ENCODE measurements around the gene IPO8. TPM values are rescaled to one million over a fixed set of nuclear protein-coding genes. Genes with fewer than 3 reads are reported as not detected.
"Not testable (repeated sequence)": the region's sequence is repeated elsewhere in the genome, so short reads cannot be mapped to it uniquely, and the experiment has no call there.

The IPO8 gene
- total and polyA plus RNA-seq, 2 donors: 16.5 to 17.0 TPM

- H3K9me3 ChIP-seq (ENCODE audit: control insufficient read depth in 2 of 2, insufficient read depth in 1 of 2, low read length in 1 of 2): no peaks in the 10 kb centered on the region
- H3K27ac ChIP-seq (ENCODE audit: low read depth in 1 of 2, low read length in 1 of 2): no peak overlapping the region
- H3K4me3 ChIP-seq (ENCODE audit: low read length in 2 of 2): no peak overlapping the region
- H3K4me1 ChIP-seq (ENCODE audit: control insufficient read depth in 2 of 2, insufficient read depth in 2 of 2, low read length in 2 of 2): no peaks in the 10 kb centered on the region
- H3K36me3 ChIP-seq (ENCODE audit: control insufficient read depth in 2 of 2, insufficient read depth in 2 of 2, low read length in 1 of 2): no peaks in the 10 kb centered on the region
- H3K27me3 ChIP-seq (ENCODE audit: control insufficient read depth in 2 of 2, insufficient read depth in 1 of 2, low read length in 1 of 2): no peaks in the 10 kb centered on the region
- no peak for DNase-seq (ENCODE audit: low read depth in 6 of 9, low spot score in 9 of 9)
Measured at GRCh38 chr12:30603129-30603528, 92.5 kb downstream of the IPO8 start.

DNA sequence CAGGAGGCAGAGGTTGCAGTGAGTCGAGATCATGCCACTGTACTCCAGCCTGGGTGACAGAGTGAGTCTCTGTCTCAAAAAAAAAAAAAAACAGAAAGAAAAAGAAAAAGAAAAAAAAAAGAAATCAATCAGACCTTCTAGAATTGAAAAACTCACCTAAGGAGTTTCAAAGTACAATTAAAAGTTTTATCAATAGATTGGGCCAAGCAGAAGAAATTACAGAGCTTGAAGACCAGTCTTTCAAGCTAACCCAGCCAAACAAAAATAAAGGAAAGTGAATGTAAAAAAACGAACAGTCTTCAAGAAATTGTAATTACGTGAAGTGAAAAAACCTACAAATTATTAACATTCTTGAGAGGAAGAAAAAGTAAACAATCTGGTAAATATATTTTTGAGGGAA, 93.0 kb downstream of the IPO8 start:
- Histone ChIP-seq H3K4me1 (ENCODE audit: control insufficient read depth in 2 of 2, insufficient read depth in 2 of 2, low read length in 2 of 2) (no peaks in the 10 kb centered on the region), H3K36me3 (ENCODE audit: control insufficient read depth in 2 of 2, insufficient read depth in 2 of 2, low read length in 1 of 2) (no peaks in the 10 kb centered on the region), H3K4me3 (ENCODE audit: low read length in 2 of 2) (no peak overlapping the region), H3K9me3 (ENCODE audit: control insufficient read depth in 2 of 2, insufficient read depth in 1 of 2, low read length in 1 of 2) (no peaks in the 10 kb centered on the region), H3K27me3 (ENCODE audit: control insufficient read depth in 2 of 2, insufficient read depth in 1 of 2, low read length in 1 of 2) (no peaks in the 10 kb centered on the region), H3K27ac (ENCODE audit: low read depth in 1 of 2, low read length in 1 of 2) (no peak overlapping the region)
- DNase-seq (ENCODE audit: low read depth in 6 of 9, low spot score in 9 of 9): no peak
- 94% methylated on average over 3 of the region's 3 CpGs for WGBS

DNA sequence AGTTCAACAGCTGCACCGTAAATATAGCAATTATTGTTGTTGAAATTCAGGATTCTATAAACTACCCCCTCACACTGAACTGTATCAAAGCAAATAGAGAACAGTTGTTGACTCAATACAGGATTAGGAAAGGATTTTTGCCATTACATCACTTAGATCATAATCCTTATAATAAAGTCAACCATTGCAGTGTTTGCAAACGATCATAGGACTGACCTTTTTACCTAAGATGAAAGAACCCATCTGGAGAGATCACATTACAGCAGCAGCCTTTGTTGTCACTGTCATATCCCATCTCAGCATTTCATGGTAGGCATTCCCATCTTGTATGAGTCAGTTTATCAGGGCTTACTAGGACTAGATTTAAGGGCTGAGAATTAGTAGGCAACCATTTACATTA, 96.1 kb downstream of the IPO8 start:
- 83% methylated on average over 2 of the region's 2 CpGs for WGBS
- Histone ChIP-seq H3K27me3 (ENCODE audit: control insufficient read depth in 2 of 2, insufficient read depth in 1 of 2, low read length in 1 of 2) (no peaks in the 10 kb centered on the region), H3K36me3 (ENCODE audit: control insufficient read depth in 2 of 2, insufficient read depth in 2 of 2, low read length in 1 of 2) (no peaks in the 10 kb centered on the region), H3K4me1 (ENCODE audit: control insufficient read depth in 2 of 2, insufficient read depth in 2 of 2, low read length in 2 of 2) (no peaks in the 10 kb centered on the region), H3K9me3 (ENCODE audit: control insufficient read depth in 2 of 2, insufficient read depth in 1 of 2, low read length in 1 of 2) (no peaks in the 10 kb centered on the region), H3K27ac (ENCODE audit: low read depth in 1 of 2, low read length in 1 of 2) (no peak overlapping the region), H3K4me3 (ENCODE audit: low read length in 2 of 2) (no peak overlapping the region)
- no peak for DNase-seq (ENCODE audit: low read depth in 6 of 9, low spot score in 9 of 9)

- no peaks in the 10 kb centered on the region for H3K36me3 ChIP-seq (ENCODE audit: control insufficient read depth in 2 of 2, insufficient read depth in 2 of 2, low read length in 1 of 2)
- H3K27ac ChIP-seq (ENCODE audit: low read depth in 1 of 2, low read length in 1 of 2): no peak overlapping the region
- 76% methylated on average over 7 of the region's 7 CpGs for WGBS
- no peaks in the 10 kb centered on the region for H3K9me3 ChIP-seq (ENCODE audit: control insufficient read depth in 2 of 2, insufficient read depth in 1 of 2, low read length in 1 of 2)
- H3K4me3 ChIP-seq (ENCODE audit: low read length in 2 of 2): no peak overlapping the region
- H3K27me3 ChIP-seq (ENCODE audit: control insufficient read depth in 2 of 2, insufficient read depth in 1 of 2, low read length in 1 of 2): no peaks in the 10 kb centered on the region
- DNase-seq (ENCODE audit: low read depth in 6 of 9, low spot score in 9 of 9): no peak
- H3K4me1 ChIP-seq (ENCODE audit: control insufficient read depth in 2 of 2, insufficient read depth in 2 of 2, low read length in 2 of 2): no peaks in the 10 kb centered on the region
Measured at GRCh38 chr12:30598889-30599288, 96.8 kb downstream of the IPO8 start.

DNA sequence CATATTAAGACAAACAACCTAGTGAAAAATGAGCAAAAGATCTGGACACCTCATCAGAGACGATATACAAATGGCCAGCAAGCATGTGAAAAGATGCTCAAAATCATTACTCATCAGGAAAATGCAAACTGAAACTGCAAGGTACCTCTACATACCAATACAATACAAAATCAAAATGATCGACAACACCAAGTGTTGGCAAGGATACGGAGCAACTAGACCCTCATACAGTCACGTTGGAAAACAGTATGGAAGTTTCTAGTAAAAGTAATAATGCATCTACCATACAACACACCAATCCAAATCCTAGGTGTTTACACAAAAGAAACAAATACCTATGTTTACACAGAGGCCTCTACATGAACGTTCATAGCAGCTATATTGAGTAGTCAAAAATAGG, 99.9 kb downstream of the IPO8 start:
- Histone ChIP-seq H3K27ac (ENCODE audit: low read depth in 1 of 2, low read length in 1 of 2) (no peak overlapping the region), H3K4me3 (ENCODE audit: low read length in 2 of 2) (no peak overlapping the region), H3K4me1 (ENCODE audit: control insufficient read depth in 2 of 2, insufficient read depth in 2 of 2, low read length in 2 of 2) (no peaks in the 10 kb centered on the region), H3K27me3 (ENCODE audit: control insufficient read depth in 2 of 2, insufficient read depth in 1 of 2, low read length in 1 of 2) (no peaks in the 10 kb centered on the region), H3K36me3 (ENCODE audit: control insufficient read depth in 2 of 2, insufficient read depth in 2 of 2, low read length in 1 of 2) (no peaks in the 10 kb centered on the region), H3K9me3 (ENCODE audit: control insufficient read depth in 2 of 2, insufficient read depth in 1 of 2, low read length in 1 of 2) (no peaks in the 10 kb centered on the region)
- DNase-seq (ENCODE audit: low read depth in 6 of 9, low spot score in 9 of 9): no peak
- WGBS: 93% methylated on average over 5 of the region's 5 CpGs

GRCh38 chr12:30594509-30594908, 101.2 kb downstream of the IPO8 start:
- no peaks in the 10 kb centered on the region for H3K4me1 ChIP-seq (ENCODE audit: control insufficient read depth in 2 of 2, insufficient read depth in 2 of 2, low read length in 2 of 2)
- no peaks in the 10 kb centered on the region for H3K27me3 ChIP-seq (ENCODE audit: control insufficient read depth in 2 of 2, insufficient read depth in 1 of 2, low read length in 1 of 2)
- no peak overlapping the region for H3K27ac ChIP-seq (ENCODE audit: low read depth in 1 of 2, low read length in 1 of 2)
- H3K9me3 ChIP-seq (ENCODE audit: control insufficient read depth in 2 of 2, insufficient read depth in 1 of 2, low read length in 1 of 2): no peaks in the 10 kb centered on the region
- DNase-seq (ENCODE audit: low read depth in 6 of 9, low spot score in 9 of 9): no peak
- 93% methylated on average over 1 of the region's 1 CpG for WGBS
- no peaks in the 10 kb centered on the region for H3K36me3 ChIP-seq (ENCODE audit: control insufficient read depth in 2 of 2, insufficient read depth in 2 of 2, low read length in 1 of 2)
- H3K4me3 ChIP-seq (ENCODE audit: low read length in 2 of 2): no peak overlapping the region

DNA sequence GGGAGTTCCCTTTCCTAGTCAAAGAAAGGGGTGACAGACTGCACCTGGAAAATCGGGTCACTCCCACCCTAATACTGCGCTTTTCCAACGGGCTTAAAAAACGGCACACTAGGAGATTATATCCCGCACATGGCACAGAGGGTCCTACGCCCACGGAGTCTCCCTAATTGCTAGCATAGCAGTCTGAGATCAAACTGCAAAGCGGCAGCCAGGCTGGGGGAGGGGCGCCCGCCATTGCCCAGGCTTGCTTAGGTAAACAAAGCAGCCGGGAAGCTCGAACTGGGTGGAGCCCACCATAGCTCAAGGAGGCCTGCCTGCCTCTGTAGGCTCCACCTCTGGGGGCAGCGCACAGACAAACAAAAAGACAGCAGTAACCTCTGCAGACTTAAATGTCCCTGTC, 107.1 kb downstream of the IPO8 start:
- 91% methylated on average over 13 of the region's 13 CpGs for WGBS
- not testable (repeated sequence) for H3K27me3 ChIP-seq (ENCODE audit: control insufficient read depth in 2 of 2, insufficient read depth in 1 of 2, low read length in 1 of 2); H3K27ac ChIP-seq (ENCODE audit: low read depth in 1 of 2, low read length in 1 of 2); H3K9me3 ChIP-seq (ENCODE audit: control insufficient read depth in 2 of 2, insufficient read depth in 1 of 2, low read length in 1 of 2); H3K4me3 ChIP-seq (ENCODE audit: low read length in 2 of 2); H3K4me1 ChIP-seq (ENCODE audit: control insufficient read depth in 2 of 2, insufficient read depth in 2 of 2, low read length in 2 of 2); DNase-seq (ENCODE audit: low read depth in 6 of 9, low spot score in 9 of 9); H3K36me3 ChIP-seq (ENCODE audit: control insufficient read depth in 2 of 2, insufficient read depth in 2 of 2, low read length in 1 of 2)

DNA sequence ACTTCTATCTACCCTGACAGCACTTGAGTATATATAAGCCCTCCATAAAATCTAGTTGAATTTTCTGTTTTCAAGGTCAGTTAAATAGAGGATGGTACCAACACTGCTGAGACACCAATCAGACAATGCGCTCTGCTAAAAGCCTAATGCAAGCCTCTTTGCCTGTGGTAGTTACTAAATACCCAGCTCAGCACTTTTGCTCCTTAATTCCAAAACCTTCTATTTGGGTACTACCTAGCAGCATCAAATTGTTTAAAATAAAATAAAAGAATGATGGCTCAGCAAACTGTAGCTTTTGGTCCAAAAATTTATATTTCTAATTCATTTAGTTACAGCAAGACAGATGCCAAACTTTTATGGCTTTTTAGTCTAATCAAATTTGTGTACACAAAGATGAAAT, 107.9 kb downstream of the IPO8 start:
- DNase-seq (ENCODE audit: low read depth in 6 of 9, low spot score in 9 of 9): no peak
- Histone ChIP-seq H3K27ac (ENCODE audit: low read depth in 1 of 2, low read length in 1 of 2) (no peak overlapping the region), H3K27me3 (ENCODE audit: control insufficient read depth in 2 of 2, insufficient read depth in 1 of 2, low read length in 1 of 2) (no peaks in the 10 kb centered on the region), H3K4me1 (ENCODE audit: control insufficient read depth in 2 of 2, insufficient read depth in 2 of 2, low read length in 2 of 2) (no peaks in the 10 kb centered on the region), H3K36me3 (ENCODE audit: control insufficient read depth in 2 of 2, insufficient read depth in 2 of 2, low read length in 1 of 2) (no peaks in the 10 kb centered on the region), H3K4me3 (ENCODE audit: low read length in 2 of 2) (no peak overlapping the region), H3K9me3 (ENCODE audit: control insufficient read depth in 2 of 2, insufficient read depth in 1 of 2, low read length in 1 of 2) (no peaks in the 10 kb centered on the region)
- WGBS: 97% methylated on average over 1 of the region's 1 CpG

- Histone ChIP-seq H3K27me3 (ENCODE audit: control insufficient read depth in 2 of 2, insufficient read depth in 1 of 2, low read length in 1 of 2) (no peaks in the 10 kb centered on the region), H3K9me3 (ENCODE audit: control insufficient read depth in 2 of 2, insufficient read depth in 1 of 2, low read length in 1 of 2) (no peaks in the 10 kb centered on the region), H3K36me3 (ENCODE audit: control insufficient read depth in 2 of 2, insufficient read depth in 2 of 2, low read length in 1 of 2) (no peaks in the 10 kb centered on the region), H3K4me1 (ENCODE audit: control insufficient read depth in 2 of 2, insufficient read depth in 2 of 2, low read length in 2 of 2) (no peaks in the 10 kb centered on the region), H3K27ac (ENCODE audit: low read depth in 1 of 2, low read length in 1 of 2) (no peak overlapping the region), H3K4me3 (ENCODE audit: low read length in 2 of 2) (no peak overlapping the region)
- no peak for DNase-seq (ENCODE audit: low read depth in 6 of 9, low spot score in 9 of 9)
- 79% methylated on average over 2 of the region's 2 CpGs for WGBS
Measured at GRCh38 chr12:30585877-30586276, 109.8 kb downstream of the IPO8 start.

GRCh38 chr12:30582943-30583342, 112.7 kb downstream of the IPO8 start:
- no peak overlapping the region for H3K4me3 ChIP-seq (ENCODE audit: low read length in 2 of 2)
- 98% methylated on average over 1 of the region's 1 CpG for WGBS

More at GRCh38 chr12:30582943-30583342, 112.7 kb downstream of the IPO8 start:
- Histone ChIP-seq H3K27me3 (ENCODE audit: control insufficient read depth in 2 of 2, insufficient read depth in 1 of 2, low read length in 1 of 2) (no peaks in the 10 kb centered on the region), H3K36me3 (ENCODE audit: control insufficient read depth in 2 of 2, insufficient read depth in 2 of 2, low read length in 1 of 2) (no peaks in the 10 kb centered on the region), H3K4me1 (ENCODE audit: control insufficient read depth in 2 of 2, insufficient read depth in 2 of 2, low read length in 2 of 2) (no peaks in the 10 kb centered on the region), H3K27ac (ENCODE audit: low read depth in 1 of 2, low read length in 1 of 2) (no peak overlapping the region), H3K9me3 (ENCODE audit: control insufficient read depth in 2 of 2, insufficient read depth in 1 of 2, low read length in 1 of 2) (no peaks in the 10 kb centered on the region)
- DNase-seq (ENCODE audit: low read depth in 6 of 9, low spot score in 9 of 9): no peak
